HFFc6 (cell line): ENCODE results near the gene RUFY2. TPM values are rescaled to one million over a fixed set of nuclear protein-coding genes. Genes with fewer than 3 reads are reported as not detected.

Source experiments
- DNase-seq: peaks from one replicate; pipeline ENCODE4 v3.0.0-alpha.2; 2018
- H3K27ac Mint-ChIP-seq: 2 replicates; pipeline ENCODE4 v1.8.0; 2020; ENCODE audit warnings: mild to moderate bottlenecking, mixed read lengths
- H3K27me3 Mint-ChIP-seq: 2 replicates; pipeline ENCODE4 v1.8.0; 2021; ENCODE audit warnings: mild to moderate bottlenecking, moderate library complexity, mixed read lengths; ENCODE audit not compliant: insufficient read depth
- H3K36me3 Mint-ChIP-seq: 2 replicates; pipeline ENCODE4 v1.8.0; 2021; ENCODE audit warnings: low read depth, mixed read lengths
- H3K4me1 Mint-ChIP-seq: 2 replicates; pipeline ENCODE4 v1.8.0; 2020; ENCODE audit warnings: low read depth, mixed read lengths
- H3K4me3 Mint-ChIP-seq: 2 replicates; pipeline ENCODE4 v1.8.0; 2020; ENCODE audit warnings: mild to moderate bottlenecking, moderate library complexity, mixed read lengths
- H3K9me3 Mint-ChIP-seq: 2 replicates; pipeline ENCODE4 v1.8.0; 2020; ENCODE audit warnings: mild to moderate bottlenecking, mixed read lengths
- total RNA-seq, 6 experiments: library from RNA; stranded (reverse); fragmentation: NEBNext Ultra II Directional; extraction: Animal tissue kit (Norgen Biotek cat#: 25700); gene quantifications; 2 replicates in 1 of 6; 3 replicates in 5 of 6; pipeline ENCODE4 v1.2.3, GENCODE V29; 2021
- TF ChIP-seq, protein P1 (sequence below): fragments of 200-600 bp; sonication (generic); IDR thresholded peaks from 2 replicates; pipeline ENCODE4 v1.5.0; 2021; ENCODE audit warnings: antibody characterized with exemption, mild to moderate bottlenecking

RUFY2 gene
- total RNA-seq, 6 experiments from 2014 or later = 15.1 to 19.7 (median 16.7) TPM

DNA sequence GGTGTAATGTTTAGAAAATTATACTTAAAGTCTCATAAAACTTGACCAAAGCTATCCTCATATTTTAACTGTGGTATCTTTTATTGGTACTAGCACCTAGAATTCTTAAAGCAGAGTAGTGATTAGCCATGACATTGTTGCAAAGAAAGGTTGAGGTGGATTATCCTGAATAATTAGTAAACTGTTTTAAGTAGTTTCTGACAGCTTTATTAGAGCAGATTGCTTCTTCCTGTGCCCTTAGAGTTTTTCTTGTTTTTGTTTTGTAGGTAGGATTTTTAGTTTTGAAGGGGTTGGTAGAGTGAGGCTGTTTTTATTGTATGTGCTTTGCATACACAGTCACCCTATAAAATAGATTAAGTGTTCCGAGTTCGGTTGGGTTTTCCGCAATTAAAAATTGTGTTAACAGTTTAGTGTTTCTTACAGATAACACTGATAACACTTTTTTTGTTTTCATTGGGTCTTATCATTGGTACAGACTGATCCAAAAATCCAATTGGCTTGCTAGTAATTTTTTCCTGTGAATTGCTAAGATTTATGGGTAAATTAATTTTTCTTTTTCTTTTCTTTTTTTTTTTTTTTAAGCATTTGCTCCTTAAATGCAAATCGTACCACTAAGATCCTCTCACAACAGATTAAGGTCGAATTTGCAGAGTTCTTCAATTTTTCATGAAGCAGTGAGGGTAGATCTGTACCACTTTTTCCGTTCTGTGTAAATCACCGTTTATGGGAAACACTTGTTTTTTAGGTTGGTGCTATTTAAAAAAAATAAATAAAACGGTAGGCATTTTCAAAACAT is 72.2 kb downstream of the RUFY2 start:
- Mint-ChIP-seq H3K27ac (peak overlapping the region; percentile 95), H3K4me1 (peaks cover 66% of the 10 kb centered on the region), H3K9me3 (no peaks in the 10 kb centered on the region), H3K36me3 (peaks cover 71% of the 10 kb centered on the region), H3K27me3 (peaks cover 17% of the 10 kb centered on the region), H3K4me3 (peak overlapping the region; percentile 93)
- TF ChIP-seq, protein P1, sequence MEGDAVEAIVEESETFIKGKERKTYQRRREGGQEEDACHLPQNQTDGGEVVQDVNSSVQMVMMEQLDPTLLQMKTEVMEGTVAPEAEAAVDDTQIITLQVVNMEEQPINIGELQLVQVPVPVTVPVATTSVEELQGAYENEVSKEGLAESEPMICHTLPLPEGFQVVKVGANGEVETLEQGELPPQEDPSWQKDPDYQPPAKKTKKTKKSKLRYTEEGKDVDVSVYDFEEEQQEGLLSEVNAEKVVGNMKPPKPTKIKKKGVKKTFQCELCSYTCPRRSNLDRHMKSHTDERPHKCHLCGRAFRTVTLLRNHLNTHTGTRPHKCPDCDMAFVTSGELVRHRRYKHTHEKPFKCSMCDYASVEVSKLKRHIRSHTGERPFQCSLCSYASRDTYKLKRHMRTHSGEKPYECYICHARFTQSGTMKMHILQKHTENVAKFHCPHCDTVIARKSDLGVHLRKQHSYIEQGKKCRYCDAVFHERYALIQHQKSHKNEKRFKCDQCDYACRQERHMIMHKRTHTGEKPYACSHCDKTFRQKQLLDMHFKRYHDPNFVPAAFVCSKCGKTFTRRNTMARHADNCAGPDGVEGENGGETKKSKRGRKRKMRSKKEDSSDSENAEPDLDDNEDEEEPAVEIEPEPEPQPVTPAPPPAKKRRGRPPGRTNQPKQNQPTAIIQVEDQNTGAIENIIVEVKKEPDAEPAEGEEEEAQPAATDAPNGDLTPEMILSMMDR = no peak
- DNase-seq = no peak

DNA sequence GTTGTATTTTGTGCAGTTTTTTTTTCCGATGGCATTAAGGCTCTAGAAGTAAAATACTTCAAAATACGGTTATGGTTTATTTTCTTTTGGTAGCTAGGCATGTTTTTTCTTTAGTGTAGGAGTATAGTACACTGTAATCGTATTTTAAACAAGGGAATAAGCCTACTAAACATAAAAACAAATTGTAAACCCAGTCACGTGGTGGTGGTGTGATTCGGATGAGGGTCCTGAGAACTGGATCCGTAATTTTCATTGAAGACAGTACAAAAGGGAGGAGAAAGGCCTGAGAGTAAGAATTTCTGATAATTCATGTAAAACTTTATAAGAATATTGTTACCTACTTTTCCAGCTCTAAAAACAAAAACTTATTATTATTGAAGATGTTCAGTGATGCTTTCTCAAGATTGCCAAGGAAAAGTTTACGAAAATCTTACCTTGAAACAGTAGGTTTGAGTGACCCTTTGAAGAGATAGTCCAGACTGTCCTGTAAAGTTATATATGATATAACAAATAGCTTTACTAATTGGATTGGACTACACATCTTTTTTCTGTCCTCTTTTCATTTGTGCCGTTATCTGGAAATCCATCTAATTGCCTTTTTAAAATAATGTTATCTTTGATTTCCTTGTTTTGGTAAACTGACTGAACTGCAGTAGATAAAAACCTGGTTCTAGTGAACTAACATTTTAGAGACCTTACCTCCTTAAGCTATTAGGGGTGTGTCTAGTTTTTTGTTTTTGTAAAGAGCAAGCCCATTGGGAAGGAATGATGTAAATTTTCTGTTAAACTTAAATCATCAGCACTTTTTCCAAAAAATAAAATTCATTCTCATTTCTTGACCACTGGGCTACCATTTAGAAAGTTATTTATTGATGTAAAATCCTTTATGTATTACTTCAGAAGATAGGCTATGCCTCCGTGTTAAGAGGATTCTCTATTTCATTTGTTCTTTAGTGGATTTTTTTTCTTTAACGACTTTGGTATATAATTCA is 73.3 kb downstream of the RUFY2 start:
- no peaks in the 10 kb centered on the region for H3K9me3 Mint-ChIP-seq
- TF ChIP-seq, protein P1 = no peak
- DNase-seq = no peak
- H3K27ac Mint-ChIP-seq = peak overlapping the region; percentile 95
- peaks cover 74% of the 10 kb centered on the region for H3K4me1 Mint-ChIP-seq
- H3K27me3 Mint-ChIP-seq = peaks cover 17% of the 10 kb centered on the region
- H3K36me3 Mint-ChIP-seq = peaks cover 60% of the 10 kb centered on the region
- peak overlapping the region; percentile 93 for H3K4me3 Mint-ChIP-seq

DNA sequence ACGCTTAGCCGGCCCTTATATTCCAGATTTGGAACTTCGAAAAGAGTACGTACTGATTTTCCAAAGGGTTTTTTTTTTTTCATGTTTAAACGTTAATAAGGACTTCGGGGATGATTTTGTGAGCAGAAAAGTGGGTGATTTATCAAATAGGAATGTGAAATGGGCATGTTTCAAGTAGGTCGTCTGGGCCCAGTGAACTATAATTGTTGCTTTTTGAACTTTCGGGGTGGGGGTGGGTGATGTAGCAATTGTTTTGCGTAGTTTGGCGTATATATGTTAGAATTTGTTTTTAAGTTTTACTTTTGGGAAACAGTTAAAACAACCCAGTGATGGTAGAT is 74.0 kb downstream of the RUFY2 start:
- peak overlapping the region; percentile 93 for H3K4me3 Mint-ChIP-seq
- H3K36me3 Mint-ChIP-seq = peaks cover 54% of the 10 kb centered on the region
- peak overlapping the region; percentile 95 for H3K27ac Mint-ChIP-seq
- H3K9me3 Mint-ChIP-seq = no peaks in the 10 kb centered on the region
- TF ChIP-seq, protein P1 = 0 out of 2 replicates have a peak, but pooled peaks have one; percentile 16
- DNase-seq = no peak
- peaks cover 74% of the 10 kb centered on the region for H3K4me1 Mint-ChIP-seq
- peaks cover 17% of the 10 kb centered on the region for H3K27me3 Mint-ChIP-seq

DNA sequence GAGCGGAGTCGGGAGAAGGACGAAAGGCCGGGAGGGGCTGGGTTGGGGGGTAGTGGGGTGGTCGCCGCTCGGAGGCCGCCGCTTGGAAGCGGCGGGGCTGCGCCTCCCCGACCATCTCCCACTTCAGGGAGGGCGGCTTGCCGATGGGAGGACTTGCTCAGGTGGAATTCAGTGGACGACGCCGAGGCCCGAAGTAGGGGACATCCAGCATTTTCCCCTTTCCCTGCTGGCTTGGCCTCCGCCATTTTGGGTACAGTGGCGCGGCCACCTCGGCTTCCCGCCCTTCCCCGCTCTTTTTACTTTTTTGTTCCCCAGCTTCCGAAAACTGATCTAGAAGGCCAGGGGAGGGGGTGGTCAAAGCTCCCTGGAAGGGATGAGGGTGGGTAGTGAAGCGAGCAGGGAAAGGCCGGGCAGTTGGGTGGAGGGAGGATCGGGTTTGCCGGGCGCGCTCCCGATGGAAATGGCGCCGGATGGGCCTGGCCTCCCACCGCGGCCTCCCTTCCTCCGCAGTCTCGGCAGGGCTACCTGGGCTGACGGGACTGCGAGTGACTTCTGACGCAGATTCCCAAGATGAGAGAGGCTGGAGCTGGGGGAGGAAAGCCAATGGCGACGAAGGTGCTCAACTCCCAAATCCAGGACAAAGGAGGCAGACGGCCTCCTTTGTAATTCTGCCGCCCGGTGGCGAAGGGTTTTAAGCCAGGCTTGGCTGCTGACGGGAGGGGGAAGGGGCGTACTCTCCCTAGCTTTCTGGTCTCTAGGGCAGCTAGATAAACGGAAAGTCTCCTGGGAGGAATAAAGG is 74.6 kb downstream of the RUFY2 start, which contains the start of gene PBLD:
PBLD (minus strand) TSS at position 670 of the 799 bp plus-strand sequence. CDS start 26,084 bp downstream, outside the sequence.
- peak; percentile 54 for DNase-seq
- TF ChIP-seq, protein P1 = peak; percentile 67
- Mint-ChIP-seq H3K27ac (peak within 1 kb of the TSS; percentile 95), H3K9me3 (no peaks in the 10 kb centered on the region), H3K36me3 (peaks cover 50% of the 10 kb centered on the region), H3K27me3 (peaks cover 13% of the 10 kb centered on the region), H3K4me1 (peaks cover 71% of the 10 kb centered on the region), H3K4me3 (peak within 1 kb of the TSS; percentile 93)
